GM12873 (cell line): ENCODE data around the gene ASCL2.

Experiments
- CTCF ChIP-seq: IDR thresholded peaks from 2 replicates; pipeline ENCODE4 v1.5.1; 2012; ENCODE audit warnings: low read depth, mild to moderate bottlenecking, moderate library complexity, low read length, control low read depth; ENCODE audit not compliant: insufficient read depth; ENCODE audit errors: missing control alignments

ASCL2 gene

GRCh38 chr11:2293984-2294925 is 23.9 kb upstream of the ASCL2 start:
- TF ChIP-seq CTCF: no peak

DNA sequence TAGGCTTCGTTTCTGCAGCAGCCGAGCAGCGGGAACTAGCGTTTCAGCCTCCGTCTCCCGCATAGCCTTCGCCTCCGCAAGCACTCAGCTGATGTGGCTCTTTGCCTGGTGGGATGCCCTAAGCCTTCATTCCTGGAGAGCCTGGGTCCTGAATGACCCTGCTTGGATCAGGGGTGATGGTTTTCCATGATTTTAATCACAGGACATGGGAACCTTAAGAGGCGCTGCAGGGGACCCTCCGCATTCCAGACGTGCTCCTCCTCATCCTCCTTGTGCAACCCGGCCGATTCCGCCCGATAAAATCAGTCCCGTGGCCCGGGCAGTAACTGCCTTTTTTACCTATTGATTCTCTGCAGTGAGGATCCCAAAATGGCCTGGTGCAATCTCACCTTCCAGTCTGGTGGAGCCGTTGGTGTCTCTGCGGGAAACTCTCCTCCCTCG is 23.2 kb upstream of the ASCL2 start:
- TF ChIP-seq CTCF: no peak

DNA sequence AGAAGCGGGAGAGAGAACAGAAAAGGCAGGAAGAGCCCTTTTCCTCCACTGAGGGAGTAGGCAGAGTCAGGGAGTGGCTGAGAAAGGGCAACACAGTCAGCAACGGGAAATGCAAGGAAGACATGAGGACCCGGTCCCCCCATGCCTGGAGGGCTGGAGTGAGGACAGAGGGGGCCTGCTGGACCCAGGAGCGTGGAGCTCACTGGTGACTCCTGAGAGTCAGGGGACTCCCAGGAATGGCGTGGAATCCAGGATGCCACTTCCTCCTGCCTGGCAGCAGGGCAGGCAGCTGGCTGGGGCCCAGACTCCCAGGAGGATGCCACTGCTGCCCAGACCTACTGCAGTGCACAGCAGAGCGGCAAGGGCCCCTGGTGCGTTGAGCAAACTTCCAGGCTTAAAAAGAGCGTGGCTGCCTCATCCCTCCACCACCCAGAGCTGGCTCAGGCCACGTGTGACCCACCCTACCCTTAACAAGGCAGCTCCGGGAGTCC is 20.0 kb upstream of the ASCL2 start:
- no peak for TF ChIP-seq CTCF

- TF ChIP-seq CTCF: no peak
Measured at GRCh38 chr11:2289859-2290258, 19.5 kb upstream of the ASCL2 start.

DNA sequence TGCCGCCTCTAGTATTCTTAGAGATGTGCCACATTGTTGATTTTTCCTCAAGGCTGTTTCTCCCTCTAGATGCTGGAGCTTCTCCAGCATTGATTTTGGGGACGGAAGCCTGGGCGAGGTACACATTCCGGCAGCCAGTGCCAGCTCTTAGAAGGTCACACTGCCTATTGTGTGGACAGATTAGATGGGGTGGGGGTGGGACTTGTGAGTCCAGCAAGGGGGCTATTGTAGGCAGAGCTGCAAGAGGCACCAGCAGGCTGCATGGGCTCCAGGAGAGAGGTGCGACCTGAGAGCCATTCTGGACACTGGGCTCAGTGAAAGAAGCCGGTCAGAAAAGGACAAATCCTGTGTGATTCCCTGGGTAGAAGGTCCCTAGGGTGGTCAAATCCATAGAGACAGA is 19.0 kb upstream of the ASCL2 start:
- TF ChIP-seq CTCF: no peak

- no peak for TF ChIP-seq CTCF
Measured at GRCh38 chr11:2287091-2287490, 16.7 kb upstream of the ASCL2 start.

- TF ChIP-seq CTCF: no peak
Measured at GRCh38 chr11:2280208-2280607, 9.8 kb upstream of the ASCL2 start.
